ENCODE results near the gene CDK5RAP2.
"Not testable (repeated sequence)": the region's sequence is repeated elsewhere in the genome, so short reads cannot be mapped to it uniquely, and the experiment has no call there.

CDK5RAP2 gene

DNA sequence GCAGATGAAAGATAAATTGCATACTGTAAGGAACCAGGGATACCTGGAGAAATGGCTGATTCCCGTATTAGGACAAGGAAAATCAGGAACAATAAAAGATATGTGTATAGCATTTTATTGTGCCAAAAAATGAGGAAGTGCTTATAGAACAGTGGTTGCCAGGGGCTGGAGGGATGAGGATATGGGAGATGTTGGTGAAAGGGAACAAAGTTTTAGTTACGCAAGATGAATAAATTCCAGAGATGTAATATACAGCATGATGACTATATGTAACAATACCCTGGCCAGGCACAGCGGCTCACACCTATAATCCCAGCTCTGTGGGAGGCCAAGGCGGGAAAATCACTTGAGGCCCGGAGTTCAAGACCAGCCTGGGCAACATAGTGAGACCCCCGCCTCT lies 101.8 kb downstream of the CDK5RAP2 start:
- H3K4me1 ChIP-seq: peaks cover 5% of the 10 kb centered on the region
- in situ Hi-C loops (cut with MboI; ENCODE audit: low sequenced_read_pairs): no loop called here
- no peak overlapping the region for H3K4me3 ChIP-seq
- no peak for DNase-seq (ENCODE audit: low spot score in 2 of 2)
- no peaks in the 10 kb centered on the region for H3K27me3 ChIP-seq (ENCODE audit: low read depth)
- H3K9me3 ChIP-seq: no peaks in the 10 kb centered on the region
- peaks cover 31% of the 10 kb centered on the region for H3K36me3 ChIP-seq (replicated peaks)

DNA sequence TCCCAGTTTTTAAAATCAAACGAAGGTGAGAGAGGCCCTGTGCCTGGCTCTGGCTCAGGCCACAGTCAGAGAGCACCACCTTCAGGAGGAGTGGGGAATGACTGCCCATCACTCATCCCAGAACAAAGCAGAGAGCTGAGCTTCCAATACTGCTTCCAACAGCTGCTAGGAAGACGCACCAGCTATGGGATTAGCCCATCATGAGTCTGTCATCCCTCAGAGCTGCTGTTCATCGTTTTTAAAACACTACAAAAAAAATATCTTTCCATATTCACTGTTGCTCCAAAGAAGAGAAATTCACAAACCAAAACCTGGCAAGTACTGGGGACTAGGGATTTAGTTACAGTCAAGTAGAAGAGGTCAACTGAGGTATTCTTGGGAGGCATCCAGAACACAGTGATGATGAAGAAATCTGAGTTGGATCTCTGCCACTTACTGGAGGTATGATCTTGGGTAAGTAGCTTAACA lies 102.4 kb downstream of the CDK5RAP2 start:
- in situ Hi-C loops (cut with MboI; ENCODE audit: low sequenced_read_pairs): no loop called here
- no peaks in the 10 kb centered on the region for H3K27me3 ChIP-seq (ENCODE audit: low read depth)
- H3K9me3 ChIP-seq: no peaks in the 10 kb centered on the region
- H3K4me3 ChIP-seq: no peak overlapping the region
- H3K36me3 ChIP-seq (replicated peaks): peaks cover 36% of the 10 kb centered on the region
- H3K4me1 ChIP-seq: peaks cover 5% of the 10 kb centered on the region
- peak; percentile 21 to 71 for DNase-seq (ENCODE audit: low spot score in 2 of 2)

DNA sequence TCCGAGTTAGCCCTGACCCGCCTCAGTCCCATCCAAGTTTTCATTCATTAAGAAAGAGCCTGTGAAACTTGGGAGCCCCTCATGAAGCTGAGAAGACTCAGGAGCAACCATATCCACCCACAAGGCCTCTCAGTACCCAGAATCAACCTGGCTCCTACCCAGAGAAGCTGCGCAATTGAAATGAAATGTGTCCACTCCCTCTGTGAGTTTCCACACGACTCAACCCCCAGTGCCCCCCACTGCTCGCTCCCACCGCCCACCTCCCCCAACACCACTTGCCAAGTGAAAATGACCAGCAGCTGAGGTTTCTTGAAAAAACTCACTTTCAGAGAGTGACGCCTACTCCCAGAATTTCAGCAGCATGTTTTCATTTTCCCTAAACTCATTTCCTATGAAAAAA lies 104.6 kb downstream of the CDK5RAP2 start:
- H3K4me1 ChIP-seq: peaks cover 5% of the 10 kb centered on the region
- DNase-seq (ENCODE audit: low spot score in 2 of 2): no peak
- no peaks in the 10 kb centered on the region for H3K9me3 ChIP-seq
- H3K4me3 ChIP-seq: no peak overlapping the region
- H3K27me3 ChIP-seq (ENCODE audit: low read depth): no peaks in the 10 kb centered on the region
- H3K36me3 ChIP-seq (replicated peaks): peaks cover 41% of the 10 kb centered on the region
- in situ Hi-C loops (cut with MboI; ENCODE audit: low sequenced_read_pairs): no loop called here

DNA sequence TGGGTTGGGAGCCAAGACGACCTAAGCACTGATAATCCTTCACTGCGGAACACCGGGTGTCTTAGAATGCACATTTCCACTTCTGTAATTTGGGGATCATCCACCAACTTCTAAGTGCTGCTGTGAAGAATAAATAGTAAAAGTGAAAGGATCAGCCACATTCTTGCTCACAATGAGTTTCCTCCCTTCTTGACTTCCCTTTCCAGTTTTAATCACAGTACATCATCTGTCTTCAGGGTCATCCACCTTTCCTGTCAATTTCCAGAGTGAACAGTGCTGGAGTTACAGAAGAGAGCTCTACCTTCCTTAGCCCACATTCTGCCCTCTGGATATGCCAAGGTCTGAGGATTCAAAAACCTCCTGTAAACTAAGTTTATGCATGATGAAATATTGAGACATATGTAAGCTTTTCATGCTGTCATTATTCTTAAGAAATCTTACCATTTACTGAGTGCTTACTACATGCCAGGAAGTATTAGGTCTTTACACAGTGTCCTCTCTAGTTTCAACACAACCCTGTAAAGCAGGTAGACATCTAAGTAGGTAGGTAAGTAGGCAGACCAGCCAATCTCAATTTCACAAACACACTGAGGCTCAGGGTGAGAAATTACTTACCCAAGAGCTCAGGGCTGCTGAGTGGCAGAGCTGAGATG lies 105.2 kb downstream of the CDK5RAP2 start:
- no peak overlapping the region for H3K4me3 ChIP-seq
- peaks cover 41% of the 10 kb centered on the region for H3K36me3 ChIP-seq (replicated peaks)
- no peak for DNase-seq (ENCODE audit: low spot score in 2 of 2)
- no peaks in the 10 kb centered on the region for H3K27me3 ChIP-seq (ENCODE audit: low read depth)
- H3K4me1 ChIP-seq: peaks cover 2% of the 10 kb centered on the region
- in situ Hi-C loops (cut with MboI; ENCODE audit: low sequenced_read_pairs): no loop called here
- H3K9me3 ChIP-seq: no peaks in the 10 kb centered on the region

DNA sequence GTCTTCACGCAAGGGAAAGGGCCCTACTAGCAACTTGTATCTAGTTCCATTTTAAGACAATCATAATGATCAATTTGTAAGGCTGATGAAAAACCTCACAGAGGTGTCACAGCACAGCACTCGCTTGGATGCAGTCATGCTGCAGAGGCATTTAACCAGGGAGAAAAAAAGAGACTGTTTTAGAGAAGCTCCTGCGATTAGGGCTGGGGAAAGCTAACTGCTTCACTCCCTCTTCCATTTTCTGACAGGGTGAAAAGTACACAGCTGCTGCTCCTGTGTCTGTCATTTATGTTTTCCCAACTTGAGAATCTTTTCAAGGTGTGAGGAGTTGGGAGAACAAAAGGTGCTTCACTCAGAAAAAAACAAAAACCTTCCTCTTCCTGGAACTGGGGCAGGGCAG lies 106.4 kb downstream of the CDK5RAP2 start:
- Histone ChIP-seq H3K9me3 (no peaks in the 10 kb centered on the region), H3K4me3 (no peak overlapping the region), H3K4me1 (no peaks in the 10 kb centered on the region), H3K36me3 (replicated peaks) (peaks cover 44% of the 10 kb centered on the region), H3K27me3 (ENCODE audit: low read depth) (no peaks in the 10 kb centered on the region)
- in situ Hi-C loops (cut with MboI; ENCODE audit: low sequenced_read_pairs): no loop called here
- DNase-seq (ENCODE audit: low spot score in 2 of 2): no peak

DNA sequence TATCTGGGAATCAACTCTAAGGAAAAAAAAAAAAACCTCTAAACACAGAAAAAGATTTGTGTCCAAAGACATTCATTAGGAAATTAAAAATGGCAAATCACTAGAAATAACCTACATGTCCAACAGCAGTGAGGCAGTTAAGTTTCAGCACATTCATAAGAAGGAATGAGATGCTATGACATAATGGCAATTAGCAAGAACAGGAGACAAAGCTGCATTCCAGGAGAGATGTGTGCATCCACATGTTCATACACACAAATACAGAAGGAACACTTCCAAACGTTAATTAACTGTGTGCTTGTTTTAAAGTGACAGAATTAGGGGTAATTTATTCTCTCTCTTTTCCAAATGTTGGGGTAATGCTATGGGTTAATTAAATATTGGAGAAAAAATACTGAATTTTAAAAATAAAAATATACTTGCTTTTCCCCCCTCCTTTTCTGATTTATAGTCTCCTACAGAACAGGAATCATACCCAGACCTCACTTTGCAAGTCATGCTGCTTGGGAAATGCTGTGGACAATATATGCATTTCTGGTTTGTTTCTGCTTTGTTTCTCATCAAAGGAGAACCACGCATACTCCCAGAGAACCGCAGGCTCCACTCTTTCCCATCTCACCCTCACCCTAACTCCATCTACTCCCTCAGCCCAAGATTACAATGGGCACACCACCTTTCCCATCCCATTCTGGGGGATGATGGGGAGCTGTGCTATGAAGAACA lies 114.1 kb downstream of the CDK5RAP2 start:
- no peaks in the 10 kb centered on the region for H3K9me3 ChIP-seq
- H3K36me3 ChIP-seq (replicated peaks): peaks cover 30% of the 10 kb centered on the region
- no peaks in the 10 kb centered on the region for H3K27me3 ChIP-seq (ENCODE audit: low read depth)
- no peak overlapping the region for H3K4me3 ChIP-seq
- peaks cover 7% of the 10 kb centered on the region for H3K4me1 ChIP-seq
- in situ Hi-C loops (cut with MboI; ENCODE audit: low sequenced_read_pairs): no loop called here
- DNase-seq (ENCODE audit: low spot score in 2 of 2): no peak

DNA sequence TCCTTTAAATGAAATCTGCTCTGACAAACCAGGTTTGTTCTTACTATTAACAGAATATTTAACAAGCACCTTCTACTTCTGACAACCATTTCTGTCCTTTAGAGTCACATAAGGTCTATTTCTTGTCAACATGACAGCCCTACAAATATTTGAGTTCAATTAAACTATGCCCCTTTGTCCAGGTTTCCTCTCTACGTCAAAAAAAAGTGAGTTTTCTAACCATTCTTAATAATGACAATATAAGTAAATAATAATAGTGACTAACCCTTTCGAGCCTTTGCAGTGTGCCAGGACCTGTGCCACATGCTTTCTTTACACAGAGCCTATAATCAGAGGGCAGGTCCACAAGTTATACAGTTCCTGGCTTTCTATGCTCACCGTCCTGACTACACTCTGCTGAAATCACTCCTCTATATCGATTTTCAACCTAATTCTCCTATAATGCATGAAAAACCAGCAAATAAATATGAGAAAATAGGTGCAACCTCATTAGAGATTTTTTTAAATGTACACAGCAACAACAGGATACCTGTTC lies 115.0 kb downstream of the CDK5RAP2 start:
- DNase-seq (ENCODE audit: low spot score in 2 of 2): no peak
- no peaks in the 10 kb centered on the region for H3K27me3 ChIP-seq (ENCODE audit: low read depth)
- H3K9me3 ChIP-seq: no peaks in the 10 kb centered on the region
- H3K4me1 ChIP-seq: peaks cover 7% of the 10 kb centered on the region
- peaks cover 33% of the 10 kb centered on the region for H3K36me3 ChIP-seq (replicated peaks)
- in situ Hi-C loops (cut with MboI; ENCODE audit: low sequenced_read_pairs): no loop called here
- no peak overlapping the region for H3K4me3 ChIP-seq

DNA sequence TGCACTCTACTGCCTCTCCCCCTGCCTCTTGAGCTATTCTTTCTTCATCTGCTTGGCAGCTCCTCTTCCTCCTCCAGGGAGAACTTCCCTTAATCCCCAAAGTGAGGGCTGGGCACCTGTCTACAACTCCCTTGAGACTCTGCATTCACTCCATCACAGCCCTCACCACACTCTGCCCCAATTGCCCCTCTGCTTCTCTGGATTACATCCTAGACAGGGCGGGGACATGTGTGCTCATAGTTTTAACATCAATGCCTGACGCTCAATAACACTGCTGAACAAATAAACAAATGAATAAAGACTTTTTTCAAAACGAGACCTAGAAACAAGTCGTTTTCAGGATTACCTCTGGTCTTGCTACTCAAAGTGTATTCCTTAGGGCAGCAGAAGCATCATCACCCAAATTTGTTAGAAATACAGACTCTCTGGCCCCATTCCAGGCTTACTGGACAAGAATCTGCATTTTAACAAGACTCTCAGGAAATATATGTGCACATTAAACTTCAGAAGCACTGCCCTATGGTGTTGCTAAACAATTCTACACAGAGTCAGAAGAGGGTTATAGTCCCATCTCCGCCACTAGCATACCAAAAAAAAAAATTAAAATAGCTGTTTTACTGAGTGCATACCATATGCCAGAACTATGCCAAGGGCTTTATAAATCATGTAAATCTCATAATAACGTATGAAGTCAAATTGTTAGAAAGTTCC lies 115.6 kb downstream of the CDK5RAP2 start:
- no peaks in the 10 kb centered on the region for H3K9me3 ChIP-seq
- in situ Hi-C loops (cut with MboI; ENCODE audit: low sequenced_read_pairs): no loop called here
- H3K4me3 ChIP-seq: no peak overlapping the region
- DNase-seq (ENCODE audit: low spot score in 2 of 2): peak; percentile 21 to 30
- peaks cover 37% of the 10 kb centered on the region for H3K36me3 ChIP-seq (replicated peaks)
- H3K27me3 ChIP-seq (ENCODE audit: low read depth): no peaks in the 10 kb centered on the region
- peaks cover 7% of the 10 kb centered on the region for H3K4me1 ChIP-seq

DNA sequence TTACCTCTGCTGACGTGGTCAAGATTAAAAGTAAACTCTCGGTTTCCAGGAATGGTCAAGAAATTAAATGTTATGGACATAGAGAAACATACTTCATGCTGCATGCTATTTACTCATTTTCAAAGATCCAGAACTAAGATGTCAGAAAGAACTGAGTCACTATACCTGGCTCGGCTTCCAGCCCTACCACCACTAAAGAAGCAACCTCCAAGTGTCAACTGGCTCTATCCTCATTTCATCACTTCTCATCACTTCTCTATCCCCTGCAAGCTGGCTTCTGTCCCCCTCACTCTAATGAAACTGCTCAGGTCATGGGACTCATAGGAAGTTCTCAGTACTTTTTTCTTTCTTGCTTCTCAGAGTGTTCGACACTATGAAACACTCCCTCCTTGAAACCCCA lies 116.2 kb downstream of the CDK5RAP2 start:
- Histone ChIP-seq H3K4me3 (no peak overlapping the region), H3K36me3 (replicated peaks) (peaks cover 35% of the 10 kb centered on the region)

DNA sequence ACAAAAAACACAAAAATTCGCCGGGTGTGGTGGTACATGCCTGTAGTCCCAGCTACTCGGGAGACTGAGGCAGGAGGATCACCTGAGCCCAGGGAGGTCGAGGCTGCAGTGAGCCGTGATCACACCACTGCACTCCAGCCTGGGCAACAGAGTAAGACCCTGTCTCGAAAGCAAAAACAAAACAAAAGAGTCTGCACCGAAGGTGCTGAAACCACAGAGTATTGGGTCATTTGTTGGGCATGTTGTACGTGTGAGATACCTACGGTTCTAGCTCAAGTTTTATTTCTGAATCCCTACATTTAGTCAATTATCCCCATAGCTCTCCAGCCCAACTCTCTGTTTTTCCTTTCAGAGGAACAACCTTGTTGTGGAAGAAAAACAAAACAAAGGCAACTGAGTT lies 118.3 kb downstream of the CDK5RAP2 start:
- H3K4me1 ChIP-seq; DNase-seq (ENCODE audit: low spot score in 2 of 2); H3K9me3 ChIP-seq; H3K4me3 ChIP-seq; in situ Hi-C loops (cut with MboI; ENCODE audit: low sequenced_read_pairs); H3K27me3 ChIP-seq (ENCODE audit: low read depth): not testable (repeated sequence)
- H3K36me3 ChIP-seq (replicated peaks): peaks cover 34% of the 10 kb centered on the region

More for the DNA sequence above, 116.2 kb downstream of the CDK5RAP2 start:
- H3K9me3 ChIP-seq: no peaks in the 10 kb centered on the region
- H3K4me1 ChIP-seq: peaks cover 7% of the 10 kb centered on the region
- no peaks in the 10 kb centered on the region for H3K27me3 ChIP-seq (ENCODE audit: low read depth)
- DNase-seq (ENCODE audit: low spot score in 2 of 2): no peak
- in situ Hi-C loops (cut with MboI; ENCODE audit: low sequenced_read_pairs): no loop called here

DNA sequence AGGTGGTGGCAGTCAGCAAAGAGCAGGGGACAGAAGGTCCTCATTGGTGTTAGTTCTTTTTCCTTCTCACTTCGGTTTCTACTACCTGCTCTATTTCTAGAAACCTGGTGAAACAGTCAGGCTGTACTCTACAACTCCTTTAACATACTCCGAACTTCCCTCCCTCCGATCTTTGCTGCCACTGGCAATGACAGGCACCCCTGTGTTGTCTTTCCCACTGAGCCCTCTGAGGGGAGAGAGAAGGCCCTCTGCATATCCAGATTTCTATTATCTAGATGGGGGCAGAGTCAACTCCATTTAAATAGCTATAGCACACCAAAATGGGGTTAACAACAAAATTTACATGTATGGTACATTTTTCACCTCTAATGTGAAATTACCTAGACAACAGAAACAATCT lies 123.7 kb downstream of the CDK5RAP2 start:
- in situ Hi-C loops (cut with MboI; ENCODE audit: low sequenced_read_pairs): no loop called here
- Histone ChIP-seq H3K27me3 (ENCODE audit: low read depth) (no peaks in the 10 kb centered on the region), H3K4me1 (no peaks in the 10 kb centered on the region), H3K4me3 (no peak overlapping the region), H3K36me3 (replicated peaks) (peaks cover 34% of the 10 kb centered on the region), H3K9me3 (no peaks in the 10 kb centered on the region)
- no peak for DNase-seq (ENCODE audit: low spot score in 2 of 2)

DNA sequence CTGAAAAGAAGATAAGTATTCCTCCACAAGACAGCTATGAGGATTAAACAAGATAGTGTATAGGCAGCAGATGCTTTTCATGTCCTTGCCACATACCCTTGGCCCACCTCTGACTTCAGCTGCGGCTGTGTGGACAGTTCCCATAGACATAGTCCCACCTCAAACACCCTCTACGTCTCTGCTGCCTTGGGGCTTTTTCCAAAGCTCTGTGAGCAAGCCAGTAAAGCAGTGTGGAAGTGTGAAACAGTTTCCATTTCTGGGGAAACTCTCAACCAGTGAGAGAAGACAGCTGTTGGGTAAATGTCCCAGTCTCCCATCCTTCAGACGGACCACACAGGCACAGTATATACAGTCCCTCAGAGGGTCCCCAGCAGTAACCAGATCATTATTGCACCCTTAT lies 125.5 kb downstream of the CDK5RAP2 start:
- in situ Hi-C loops (cut with MboI; ENCODE audit: low sequenced_read_pairs): no loop called here

DNA sequence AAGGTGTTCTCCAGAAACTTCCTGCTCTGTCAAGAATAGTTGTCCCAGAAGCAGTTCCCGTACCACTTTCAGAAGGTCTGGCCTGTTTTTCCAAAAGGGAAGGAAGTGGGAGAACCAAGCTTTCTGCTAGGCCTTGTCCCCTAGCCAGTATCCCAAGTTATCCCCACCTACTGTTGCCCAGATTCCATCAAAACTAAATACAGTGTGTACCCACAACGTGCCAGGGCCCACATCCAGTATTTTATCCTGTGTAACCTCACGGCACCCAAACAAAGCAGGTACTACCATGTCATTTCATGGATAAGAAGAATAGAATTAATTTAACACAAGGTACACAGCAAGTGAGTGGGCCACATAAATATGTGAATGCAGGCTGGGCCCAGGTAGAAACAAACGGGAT lies 126.2 kb downstream of the CDK5RAP2 start:
- peaks cover 30% of the 10 kb centered on the region for H3K36me3 ChIP-seq (replicated peaks)

More for the DNA sequence above, 125.5 kb downstream of the CDK5RAP2 start:
- H3K27me3 ChIP-seq (ENCODE audit: low read depth): no peaks in the 10 kb centered on the region
- H3K4me1 ChIP-seq: no peaks in the 10 kb centered on the region
- peaks cover 30% of the 10 kb centered on the region for H3K36me3 ChIP-seq (replicated peaks)
- no peak overlapping the region for H3K4me3 ChIP-seq
- no peak for DNase-seq (ENCODE audit: low spot score in 2 of 2)
- H3K9me3 ChIP-seq: no peaks in the 10 kb centered on the region

DNA sequence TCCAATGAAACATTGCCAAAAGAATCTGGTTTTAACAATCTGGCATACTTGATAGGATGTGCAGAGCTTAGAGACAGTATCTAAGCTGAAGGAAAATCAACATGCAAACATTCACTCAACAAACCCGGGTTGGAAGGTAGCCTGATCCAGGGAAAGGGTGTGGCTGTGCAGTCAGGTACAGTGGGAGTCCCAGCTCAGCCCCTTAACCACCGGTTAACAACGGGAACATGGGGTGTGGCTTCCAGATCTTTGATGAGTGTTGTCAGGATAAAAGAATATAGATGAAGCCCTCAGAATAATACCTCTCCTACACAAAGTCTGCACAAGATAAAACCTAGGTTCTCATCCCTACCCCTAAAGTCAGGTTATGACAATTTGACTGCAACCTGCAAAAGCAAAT lies 127.3 kb downstream of the CDK5RAP2 start:
- Histone ChIP-seq H3K4me3 (no peak overlapping the region), H3K9me3 (no peaks in the 10 kb centered on the region), H3K4me1 (no peaks in the 10 kb centered on the region), H3K27me3 (ENCODE audit: low read depth) (no peaks in the 10 kb centered on the region), H3K36me3 (replicated peaks) (peaks cover 21% of the 10 kb centered on the region)
- no peak for DNase-seq (ENCODE audit: low spot score in 2 of 2)
- in situ Hi-C loops (cut with MboI; ENCODE audit: low sequenced_read_pairs): no loop called here

More for the DNA sequence above, 126.2 kb downstream of the CDK5RAP2 start:
- in situ Hi-C loops (cut with MboI; ENCODE audit: low sequenced_read_pairs): no loop called here
- DNase-seq (ENCODE audit: low spot score in 2 of 2): no peak
- no peaks in the 10 kb centered on the region for H3K4me1 ChIP-seq
- no peak overlapping the region for H3K4me3 ChIP-seq
- H3K27me3 ChIP-seq (ENCODE audit: low read depth): no peaks in the 10 kb centered on the region
- H3K9me3 ChIP-seq: no peaks in the 10 kb centered on the region
